AG04449 (cell line): ENCODE measurements around the gene SERPINB5.

ENCODE experiments used
- CTCF ChIA-PET: fragments of 350-600 bp; formaldehyde crosslinking; extraction: SDS; loops from one replicate; lab custom pipeline; 2021; ENCODE audit warnings: antibody characterized with exemption; lab: Yijun Ruan, JAX
- POLR2A ChIA-PET: fragments of 400-600, 350-600 bp; formaldehyde crosslinking; extraction: SDS; loops from one replicate; lab custom pipeline; 2020; ENCODE audit warnings: antibody characterized with exemption, inconsistent platforms; lab: Yijun Ruan, JAX
- DNase-seq: peaks from one replicate; pipeline ENCODE4 v3.0.0-alpha.2; 2010; ENCODE audit warnings: low read depth, low spot score
- H3K4me3 ChIP-seq: 2 replicates; pipeline ENCODE4 v1.5.1; 2011; ENCODE audit warnings: low read depth, mild to moderate bottlenecking, control low read depth, low read length
- CTCF ChIP-seq: IDR thresholded peaks from one replicate; pipeline ENCODE4 v1.5.1; 2011; ENCODE audit warnings: mild to moderate bottlenecking, moderate library complexity, low read length, control low read depth, inconsistent platforms; ENCODE audit not compliant: insufficient read depth; ENCODE audit errors: missing control alignments

Gene SERPINB5

DNA sequence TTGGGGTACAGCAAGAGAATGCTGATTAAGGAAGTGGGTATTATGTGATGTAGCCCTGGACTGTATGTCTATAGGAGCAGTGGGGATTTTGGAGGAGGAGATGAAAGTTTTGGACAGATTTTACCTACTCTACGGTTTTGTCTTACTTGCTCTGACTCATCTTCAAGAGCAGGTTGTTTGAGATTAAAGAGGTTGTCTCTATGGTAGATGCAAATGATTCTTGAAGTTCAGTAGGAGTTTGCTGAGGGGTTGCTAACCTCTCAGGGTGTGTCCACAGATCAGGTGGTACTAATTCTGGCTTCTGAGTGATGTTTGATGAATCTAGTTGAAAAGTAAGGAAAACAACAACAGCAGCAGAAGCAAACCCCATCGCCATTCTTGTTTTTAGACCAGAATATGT is 55.7 kb downstream of the SERPINB5 start:
- TF ChIP-seq CTCF, result no peak
- ChIA-PET CTCF (interaction anchor here (0.7 to 2.0 kb wide), 4 partner anchors 14 to 209 kb away, joined by 4 to 5 read pairs (median 5); no protein-coding TSS in a partner anchor), POLR2A (no interaction called here)
- no peak overlapping the region for H3K4me3 ChIP-seq
- no peak for DNase-seq

GRCh38 chr18:63534615-63535014 is 57.9 kb downstream of the SERPINB5 start:
- POLR2A ChIA-PET, result no interaction called here
- DNase-seq, result no peak
- no peak for TF ChIP-seq CTCF
- CTCF ChIA-PET, result interaction anchor here (1.0 to 2.0 kb wide), 4 partner anchors 9 to 207 kb away, joined by 3 to 11 read pairs (median 6); no protein-coding TSS in a partner anchor
- no peak overlapping the region for H3K4me3 ChIP-seq

DNA sequence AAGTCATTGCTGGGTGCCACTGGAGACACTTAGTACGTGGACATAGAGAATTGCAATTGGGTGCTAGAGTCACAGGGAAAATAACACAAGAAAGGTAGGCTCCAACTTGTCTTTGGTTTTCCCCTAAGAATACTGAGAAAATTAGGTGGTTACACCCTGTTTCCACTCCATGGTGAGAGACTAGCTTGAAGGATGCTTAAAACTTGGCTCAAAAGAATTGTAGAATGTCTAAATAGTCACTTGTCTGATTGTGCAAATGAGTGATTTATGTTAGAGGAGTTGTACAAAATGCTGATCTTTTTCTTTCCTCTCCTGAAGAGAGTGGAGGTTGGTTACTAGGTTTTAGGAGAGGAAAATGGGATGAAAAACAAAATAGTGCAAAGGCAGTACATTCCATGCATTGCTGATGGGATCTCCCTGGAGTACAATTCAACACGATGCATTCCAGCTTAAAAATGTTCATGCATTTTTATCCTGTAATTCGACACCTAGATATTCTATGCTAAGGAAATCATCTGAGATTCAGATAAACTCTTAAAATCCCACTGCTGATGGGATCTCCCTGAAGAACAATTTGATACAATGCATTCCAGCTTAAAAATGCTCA is 63.2 kb downstream of the SERPINB5 start:
- no peak for TF ChIP-seq CTCF
- CTCF ChIA-PET, result interaction anchor here (1.4 to 7.7 kb wide), 6 partner anchors 13 to 202 kb away, joined by 4 to 41 read pairs (median 10); no protein-coding TSS in a partner anchor
- POLR2A ChIA-PET, result interaction anchor here (1.3 kb wide), 1 partner anchor 13 kb away, joined by 9 read pairs; no protein-coding TSS in a partner anchor
- DNase-seq, result peak; percentile 59
- H3K4me3 ChIP-seq, result no peak overlapping the region

DNA sequence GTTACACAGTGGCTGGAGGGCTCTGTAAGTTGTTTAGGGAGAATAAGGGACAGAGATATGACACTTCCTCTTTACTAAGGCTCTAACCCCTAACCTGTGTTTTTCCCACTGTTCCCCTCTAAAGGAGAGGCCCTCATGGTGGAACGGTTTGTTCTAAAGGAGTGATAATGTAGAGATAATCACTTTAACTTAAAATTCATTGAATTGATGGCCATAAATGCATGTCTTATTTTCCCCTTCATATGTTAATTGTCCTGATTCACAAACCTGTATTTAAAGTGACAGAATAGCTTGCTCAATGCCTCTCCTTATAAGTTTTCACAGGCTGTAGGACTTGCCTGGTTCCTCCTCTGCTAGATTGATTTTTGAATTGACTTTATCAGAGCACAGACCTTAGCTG is 65.3 kb downstream of the SERPINB5 start, which contains the start of gene SERPINB12:
Gene SERPINB12, plus strand, starts transcription at position 301 of the 400 bp plus-strand sequence. CDS start 13,791 bp downstream, outside the sequence.
- ChIA-PET CTCF (interaction anchor here (1.0 to 7.7 kb wide), 7 partner anchors 8 to 395 kb away, joined by 3 to 41 read pairs (median 10); no protein-coding TSS in a partner anchor), POLR2A (interaction anchor here (0.5 kb wide), 1 partner anchor 24 kb away, joined by 3 read pairs; no protein-coding TSS in a partner anchor)
- no peak for TF ChIP-seq CTCF
- no peak within 1 kb of the TSS for H3K4me3 ChIP-seq
- no peak for DNase-seq

DNA sequence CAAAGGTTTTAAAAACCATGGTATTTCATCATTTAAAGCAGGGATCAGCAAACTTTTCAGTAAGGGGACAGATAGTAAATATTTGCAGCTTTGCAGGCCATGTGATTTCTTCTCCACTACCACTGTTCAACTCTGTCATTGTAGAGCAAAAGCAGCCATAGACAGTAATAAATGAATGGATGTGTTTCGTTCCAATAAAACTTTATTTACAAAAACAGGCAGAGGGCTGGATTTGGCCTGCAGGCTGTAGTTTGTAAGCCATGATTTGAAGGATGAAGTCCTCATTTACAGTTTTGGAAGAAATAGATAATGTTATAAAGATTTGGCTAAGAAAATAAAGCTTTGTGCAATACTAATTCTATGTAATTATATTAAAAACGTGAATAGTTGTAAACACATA is 67.3 kb downstream of the SERPINB5 start:
- ChIA-PET POLR2A (no interaction called here), CTCF (interaction anchor here (0.7 to 7.7 kb wide), 5 partner anchors 15 to 302 kb away, joined by 3 to 41 read pairs (median 5); no protein-coding TSS in a partner anchor)
- no peak for TF ChIP-seq CTCF
- no peak for DNase-seq
- no peak overlapping the region for H3K4me3 ChIP-seq

- DNase-seq, result no peak
- TF ChIP-seq CTCF, result no peak
- CTCF ChIA-PET, result interaction anchor here (0.9 to 7.7 kb wide), 5 partner anchors 14 to 301 kb away, joined by 3 to 41 read pairs (median 5); no protein-coding TSS in a partner anchor
- POLR2A ChIA-PET, result no interaction called here
- H3K4me3 ChIP-seq, result no peak overlapping the region
Observed at GRCh38 chr18:63545000-63545399, 68.2 kb downstream of the SERPINB5 start.
